ENCODE measurements around the gene LRRC37B. TPM values are rescaled to one million over a fixed set of nuclear protein-coding genes. Genes with fewer than 3 reads are reported as not detected.
A peak's percentile ranks its signal among the peaks of the same experiment; 100 is the strongest.
"Not testable (repeated sequence)": the region's sequence is repeated elsewhere in the genome, so short reads cannot be mapped to it uniquely, and the experiment has no call there.

Gene LRRC37B
- total RNA-seq, 3 donors from 2014 or later (not counting 1 experiment from before 2014, with no cell fraction given): 46.6 to 64.8 (median 57.1) TPM

- not testable (repeated sequence) for H3K9me3 ChIP-seq (ENCODE audit: control insufficient read depth, insufficient read depth, low read length); H3K9me3 Mint-ChIP-seq; H3K27me3 Mint-ChIP-seq (ENCODE audit: low read depth in 2 of 2); H3K27me3 ChIP-seq (ENCODE audit: control insufficient read depth, insufficient read depth, low read length); H3K36me3 Mint-ChIP-seq; H3K36me3 ChIP-seq (ENCODE audit: control insufficient read depth, insufficient read depth, low read length)
- peak; percentile 61 for TF ChIP-seq CTCF (IDR thresholded peaks at IDR 0.05)
- Histone ChIP-seq H3K4me3 (ENCODE audit: low read length) (peak overlapping the region; percentile 18), H3K27ac (ENCODE audit: low read length) (peak overlapping the region; percentile 67), H3K4me1 (ENCODE audit: control insufficient read depth, insufficient read depth, low read length) (peaks cover 29% of the 10 kb centered on the region)
- peak; percentile 92 to 95 (median 94) for ATAC-seq
- intact Hi-C loops (cut with micrococcal nuclease): loop anchor here (5.0 kb wide), 1 partner anchor 70 kb away; no protein-coding TSS in a partner anchor
- Mint-ChIP-seq H3K4me1 (peaks cover 6 to 16% of the 10 kb centered on the region in 2 donors), H3K27ac (peak overlapping the region; percentile 36 to 63), H3K4me3 (peak overlapping the region; percentile 45)
- peak; percentile 48 to 55 for DNase-seq
- WGBS (ENCODE audit: insufficient coverage): 66% methylated on average over 4 of the region's 25 CpGs
Measured at GRCh38 chr17:32066863-32067642, 59.9 kb downstream of the LRRC37B start.

GRCh38 chr17:32069067-32069466, 61.9 kb downstream of the LRRC37B start:
- not testable (repeated sequence) for H3K27ac ChIP-seq (ENCODE audit: low read length); ATAC-seq; H3K27ac Mint-ChIP-seq; H3K36me3 Mint-ChIP-seq; H3K9me3 ChIP-seq (ENCODE audit: control insufficient read depth, insufficient read depth, low read length); H3K9me3 Mint-ChIP-seq; H3K27me3 Mint-ChIP-seq (ENCODE audit: low read depth in 2 of 2); H3K4me3 Mint-ChIP-seq; DNase-seq; H3K27me3 ChIP-seq (ENCODE audit: control insufficient read depth, insufficient read depth, low read length); H3K36me3 ChIP-seq (ENCODE audit: control insufficient read depth, insufficient read depth, low read length); H3K4me3 ChIP-seq (ENCODE audit: low read length); H3K4me1 Mint-ChIP-seq
- WGBS (ENCODE audit: insufficient coverage): 86% methylated on average over 2 of the region's 2 CpGs
- intact Hi-C loops (cut with micrococcal nuclease): loop anchor here (5.0 kb wide), 1 partner anchor 68 kb away; no protein-coding TSS in a partner anchor
- peaks cover 28% of the 10 kb centered on the region for H3K4me1 ChIP-seq (ENCODE audit: control insufficient read depth, insufficient read depth, low read length)

- ATAC-seq: peak; percentile 92 to 98 (median 95)
- H3K27me3 Mint-ChIP-seq (ENCODE audit: low read depth in 2 of 2); H3K36me3 Mint-ChIP-seq: not testable (repeated sequence)
Measured at GRCh38 chr17:32071961-32072360, 64.8 kb downstream of the LRRC37B start.

GRCh38 chr17:32073131-32073530, 65.9 kb downstream of the LRRC37B start:
- H3K4me1 Mint-ChIP-seq: not testable (repeated sequence)

More at GRCh38 chr17:32071961-32072360, 64.8 kb downstream of the LRRC37B start:
- H3K9me3 Mint-ChIP-seq; H3K27me3 ChIP-seq (ENCODE audit: control insufficient read depth, insufficient read depth, low read length); H3K4me3 Mint-ChIP-seq; intact Hi-C loops (cut with micrococcal nuclease); H3K9me3 ChIP-seq (ENCODE audit: control insufficient read depth, insufficient read depth, low read length); H3K4me3 ChIP-seq (ENCODE audit: low read length); H3K36me3 ChIP-seq (ENCODE audit: control insufficient read depth, insufficient read depth, low read length): not testable (repeated sequence)
- peak overlapping the region; percentile 50 for H3K27ac ChIP-seq (ENCODE audit: low read length)
- no CpG with 5 or more reads among the region's 4 CpGs for WGBS (ENCODE audit: insufficient coverage)
- Mint-ChIP-seq H3K4me1 (peaks cover 0 to 15% of the 10 kb centered on the region in 2 donors), H3K27ac (peak overlapping the region; percentile 59 to 78)
- peak in 1 of 2 donors; percentile 47 for DNase-seq
- H3K4me1 ChIP-seq (ENCODE audit: control insufficient read depth, insufficient read depth, low read length): peaks cover 23% of the 10 kb centered on the region

GRCh38 chr17:32079753-32080152, 72.6 kb downstream of the LRRC37B start:
- peak overlapping the region; percentile 67 to 86 for H3K27ac Mint-ChIP-seq
- ATAC-seq (peak; percentile 84 to 92 (median 87)), DNase-seq (peak; percentile 67 to 93)
- 0% methylated on average over 6 of the region's 10 CpGs for WGBS (ENCODE audit: insufficient coverage)
- H3K27me3 Mint-ChIP-seq (ENCODE audit: low read depth in 2 of 2); intact Hi-C loops (cut with micrococcal nuclease); H3K4me1 Mint-ChIP-seq; H3K4me3 ChIP-seq (ENCODE audit: low read length); H3K36me3 ChIP-seq (ENCODE audit: control insufficient read depth, insufficient read depth, low read length); H3K9me3 ChIP-seq (ENCODE audit: control insufficient read depth, insufficient read depth, low read length); H3K36me3 Mint-ChIP-seq; H3K27me3 ChIP-seq (ENCODE audit: control insufficient read depth, insufficient read depth, low read length); H3K9me3 Mint-ChIP-seq: not testable (repeated sequence)
- Histone ChIP-seq H3K27ac (ENCODE audit: low read length) (peak overlapping the region; percentile 47), H3K4me1 (ENCODE audit: control insufficient read depth, insufficient read depth, low read length) (peaks cover 23% of the 10 kb centered on the region)
- H3K4me3 Mint-ChIP-seq: peak overlapping the region; percentile 60

More at GRCh38 chr17:32073131-32073530, 65.9 kb downstream of the LRRC37B start:
- H3K27me3 ChIP-seq (ENCODE audit: control insufficient read depth, insufficient read depth, low read length); H3K4me3 ChIP-seq (ENCODE audit: low read length); DNase-seq; H3K36me3 ChIP-seq (ENCODE audit: control insufficient read depth, insufficient read depth, low read length); H3K27me3 Mint-ChIP-seq (ENCODE audit: low read depth in 2 of 2); ATAC-seq; intact Hi-C loops (cut with micrococcal nuclease); H3K4me3 Mint-ChIP-seq; H3K27ac ChIP-seq (ENCODE audit: low read length); H3K9me3 Mint-ChIP-seq; H3K36me3 Mint-ChIP-seq; H3K9me3 ChIP-seq (ENCODE audit: control insufficient read depth, insufficient read depth, low read length): not testable (repeated sequence)
- peaks cover 16% of the 10 kb centered on the region for H3K4me1 ChIP-seq (ENCODE audit: control insufficient read depth, insufficient read depth, low read length)
- WGBS (ENCODE audit: insufficient coverage): no CpG with 5 or more reads among the region's 4 CpGs
- peak overlapping the region; percentile 29 to 46 for H3K27ac Mint-ChIP-seq

GRCh38 chr17:32083550-32083979, 76.4 kb downstream of the LRRC37B start:
- H3K9me3 ChIP-seq (ENCODE audit: control insufficient read depth, insufficient read depth, low read length); H3K27me3 Mint-ChIP-seq (ENCODE audit: low read depth in 2 of 2); H3K9me3 Mint-ChIP-seq; intact Hi-C loops (cut with micrococcal nuclease); H3K36me3 Mint-ChIP-seq; H3K36me3 ChIP-seq (ENCODE audit: control insufficient read depth, insufficient read depth, low read length); H3K4me1 Mint-ChIP-seq; DNase-seq; H3K27me3 ChIP-seq (ENCODE audit: control insufficient read depth, insufficient read depth, low read length): not testable (repeated sequence)
- Histone ChIP-seq H3K4me3 (ENCODE audit: low read length) (peak overlapping the region; percentile 45), H3K4me1 (ENCODE audit: control insufficient read depth, insufficient read depth, low read length) (peaks cover 30% of the 10 kb centered on the region), H3K27ac (ENCODE audit: low read length) (peak overlapping the region; percentile 45)
- ATAC-seq: peak in 1 of 3 donors; percentile 12
- WGBS (ENCODE audit: insufficient coverage): 7% methylated on average over 8 of the region's 17 CpGs
- Mint-ChIP-seq H3K27ac (peak overlapping the region in 1 of 2 donors; percentile 60), H3K4me3 (peak overlapping the region; percentile 62)
